Bone marrow (tissue), 2 donors: ENCODE data around the gene HOXA11.

Experiments used
- DNase-seq, 2 donors: peaks; one replicate each; lab custom pipeline; 2025; lab: John Stamatoyannopoulos, UW

The HOXA11 gene

GRCh38 chr7:27133409-27134231 lies 51.4 kb downstream of the HOXA11 start:
- no peak for DNase-seq

GRCh38 chr7:27132978-27133377 lies 52.1 kb downstream of the HOXA11 start:
- DNase-seq, result no peak

GRCh38 chr7:27132214-27132613 lies 52.8 kb downstream of the HOXA11 start:
- DNase-seq, result no peak

GRCh38 chr7:27131390-27131819 lies 53.6 kb downstream of the HOXA11 start:
- no peak for DNase-seq
